Measurements from ENCODE around the gene ZNF333. TPM values are rescaled to one million over a fixed set of nuclear protein-coding genes. Genes with fewer than 3 reads are reported as not detected.

Gene ZNF333
- total and polyA plus RNA-seq, 2 of the 4 experiments (the other 2 are of a cell fraction) = 9.8 to 15.1 TPM

GRCh38 chr19:14782626-14783409 lies 93.0 kb downstream of the ZNF333 start:
- Histone ChIP-seq H2AFZ (replicated peaks; ENCODE audit: low read length, poor library complexity) (no peak overlapping the region), H3K36me3 (ENCODE audit: control insufficient read depth, insufficient read depth, low read length) (no peaks in the 10 kb centered on the region), H2BK15ac (ENCODE audit: low read depth, low read length) (no peak overlapping the region), H3K79me1 (ENCODE audit: low read depth in 1 of 2, low read length in 2 of 2) (no peaks in the 10 kb centered on the region), H3K23ac (ENCODE audit: low read depth, low read length) (no peak overlapping the region), H3K9me1 (ENCODE audit: insufficient read depth, low read length) (no peaks in the 10 kb centered on the region), H3K4me3 (ENCODE audit: insufficient read depth, low read depth, low read length) (no peak overlapping the region), H2AK9ac (replicated peaks; ENCODE audit: low read depth, low read length, poor library complexity) (no peak overlapping the region), H4K91ac (ENCODE audit: insufficient read depth, low read depth, low read length) (no peak overlapping the region), H3K27me3 (ENCODE audit: control insufficient read depth, insufficient read depth, low read length) (no peaks in the 10 kb centered on the region), H2BK120ac (ENCODE audit: low read depth, low read length) (no peak overlapping the region), H3K9me3 (ENCODE audit: control insufficient read depth, insufficient read depth, low read length) (peaks cover 3% of the 10 kb centered on the region; the same call in 1 of the 2 replicates), H2BK20ac (ENCODE audit: low read depth, low read length) (no peak overlapping the region), H3K18ac (ENCODE audit: low read depth, low read length) (no peak overlapping the region), H4K8ac (ENCODE audit: low read depth in 2 of 2, low read length in 2 of 2) (no peak overlapping the region), H3K56ac (ENCODE audit: extremely low read depth, insufficient read depth, low read length) (no peak overlapping the region), H2AK5ac (ENCODE audit: low read depth, low read length) (no peak overlapping the region), H4K5ac (ENCODE audit: low read depth, low read length) (no peak overlapping the region), H2BK5ac (ENCODE audit: low read depth, low read length, poor library complexity, severe bottlenecking) (no peak overlapping the region), H3K14ac (replicated peaks; ENCODE audit: low read depth, low read length) (no peak overlapping the region), H3K27ac (ENCODE audit: insufficient read depth, low read length) (no peak overlapping the region), H3K4me2 (ENCODE audit: low read depth, low read length) (no peak overlapping the region), H3K4me1 (ENCODE audit: control insufficient read depth, insufficient read depth, low read length) (no peaks in the 10 kb centered on the region), H3K4ac (ENCODE audit: low read depth, low read length) (no peak overlapping the region), H3K9ac (ENCODE audit: low read depth, low read length) (no peak overlapping the region), H4K20me1 (ENCODE audit: insufficient read depth, low read length) (no peaks in the 10 kb centered on the region)
- no peak for ATAC-seq (ENCODE audit: low read depth)
- no peak for TF ChIP-seq MAZ (IDR thresholded peaks at IDR 0.05; ENCODE audit: borderline replicate concordance, low read depth, low read length)
- no peak for TF ChIP-seq RAD21 (IDR thresholded peaks at IDR 0.05; ENCODE audit: low read length)
- TF ChIP-seq CTCF (conservative IDR thresholded peaks at IDR 0.05; ENCODE audit: low read depth, low read length) = no peak
- no peak for TF ChIP-seq ELK1 (IDR thresholded peaks at IDR 0.05; ENCODE audit: borderline replicate concordance, low read depth, low read length)
- no peak for TF ChIP-seq RCOR1 (IDR thresholded peaks at IDR 0.05; ENCODE audit: insufficient replicate concordance, low read length)
- no peak for TF ChIP-seq SMC3 (IDR thresholded peaks at IDR 0.05; ENCODE audit: low read depth, low read length)
- TF ChIP-seq CHD1 (IDR thresholded peaks at IDR 0.05; ENCODE audit: low read depth, low read length) = no peak
- TF ChIP-seq MXI1 (IDR thresholded peaks at IDR 0.05; ENCODE audit: borderline replicate concordance, low read depth, low read length) = no peak
- no peak for TF ChIP-seq USF2 (IDR thresholded peaks at IDR 0.05; ENCODE audit: low read depth, low read length)
- no peak for TF ChIP-seq MAFK (IDR thresholded peaks at IDR 0.05; ENCODE audit: low read depth, low read length)
- in situ Hi-C loops (cut with MboI; ENCODE audit: low sequenced_read_pairs) = no loop called here
- BruUV-seq (replicated peaks) = no TSS peak
- no peak for DNase-seq
- 95% methylated on average over 4 of the region's 16 CpGs; no CpG with 5 or more reads in 1 of the 2 experiments for WGBS, 2 experiments (ENCODE audit: extremely low coverage in 2 of 2, insufficient read length in 1 of 2)
- CTCF ChIA-PET = no interaction called here
- dilution Hi-C loops (cut with HindIII; ENCODE audit: low sequenced_read_pairs, unreplicated experiment) = no loop called here
- intact Hi-C loops (cut with micrococcal nuclease) = no loop called here
- POLR2A ChIA-PET (ENCODE audit: unreplicated experiment) = no interaction called here

Data from IMR-90 (cell line).